Suprapubic skin (tissue), 4 donors: ENCODE results near the gene NACA2. TPM values are rescaled to one million over a fixed set of nuclear protein-coding genes. Genes with fewer than 3 reads are reported as not detected.

Experiments used
- DNase-seq, 2 donors: peaks; one replicate each; pipeline ENCODE4 v3.0.0-alpha.2; 2019; ENCODE audit warnings: low spot score in 2 of 2
- H3K27ac ChIP-seq: fragments of 200-600 bp; sonication (generic); one replicate; pipeline ENCODE4 v1.5.1; 2019
- H3K27me3 ChIP-seq: fragments of 200-600 bp; sonication (generic); one replicate; pipeline ENCODE4 v1.5.1; 2019
- H3K36me3 ChIP-seq: fragments of 200-600 bp; sonication (generic); one replicate; pipeline ENCODE4 v1.5.1; 2019
- H3K4me1 ChIP-seq: fragments of 200-600 bp; sonication (generic); one replicate; pipeline ENCODE4 v1.5.1; 2019
- H3K4me3 ChIP-seq: fragments of 200-600 bp; sonication (generic); one replicate; pipeline ENCODE4 v1.5.1; 2019; ENCODE audit warnings: mild to moderate bottlenecking
- H3K9me3 ChIP-seq: fragments of 200-600 bp; sonication (generic); one replicate; pipeline ENCODE4 v1.5.1; 2019
- EP300 ChIP-seq: sonication (generic); formaldehyde crosslinking; IDR thresholded peaks from one replicate; pipeline ENCODE4 v1.6.1; 2017; ENCODE audit warnings: antibody characterized with exemption
- POLR2A ChIP-seq, 2 donors: fragments of 450-650 bp; IDR thresholded peaks; one replicate each; pipeline ENCODE4 v1.6.1; 2017; ENCODE audit warnings: antibody characterized with exemption in 2 of 2, mild to moderate bottlenecking in 2 of 2, moderate library complexity in 2 of 2
- POLR2AphosphoS5 ChIP-seq, 3 donors: sonication (generic); formaldehyde crosslinking; IDR thresholded peaks; one replicate each; pipeline ENCODE4 v1.6.1; 2017; ENCODE audit warnings: antibody characterized with exemption in 3 of 3
- WGBS: methylation state at CpG from one replicate; pipeline ENCODE4 v1.1.5; 2018; 5-methylcytosine and 5-hydroxymethylcytosine counted together
- total RNA-seq, 4 donors: library from RNA; depleted of rRNA; stranded (reverse); fragments of >200 nt; gene quantifications; one replicate each; pipeline ENCODE4 v1.1.0, GENCODE V29; 2016
- TF ChIP-seq, protein P1 (sequence below), 2 donors: fragments of 200-600 bp in 1 of 2; fragments of 450-650 bp in 1 of 2; sonication (generic) in 1 of 2; IDR thresholded peaks; one replicate each; pipeline ENCODE4 v1.5.1; 2016 to 2019; ENCODE audit warnings: antibody characterized with exemption in 2 of 2, mild to moderate bottlenecking in 1 of 2, moderate library complexity in 1 of 2

NACA2 gene
- total RNA-seq, 4 donors from 2014 or later: not detected

DNA sequence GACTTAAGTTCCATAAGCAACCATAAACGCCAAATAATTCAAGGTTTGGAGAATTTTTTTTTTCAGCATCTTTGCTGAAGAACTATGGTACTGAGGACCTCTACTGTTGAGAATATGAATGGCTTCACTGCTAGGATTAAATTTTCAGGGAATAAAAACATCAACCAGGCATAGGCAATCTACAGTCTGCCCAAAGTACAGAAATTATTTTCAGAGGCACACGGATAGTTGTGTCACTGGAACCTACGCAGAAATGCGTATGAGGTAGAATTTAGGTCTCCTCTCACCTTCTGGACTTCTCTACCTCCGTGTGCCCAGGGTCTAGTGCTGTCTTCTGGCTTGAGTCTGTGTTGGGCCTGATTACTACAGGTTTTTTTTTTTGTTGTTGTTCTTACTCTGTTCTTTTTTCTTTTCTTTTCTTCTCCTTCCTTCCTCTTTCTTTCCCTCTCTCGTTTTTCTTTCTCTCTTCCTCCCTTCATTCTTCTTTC is 39.7 kb downstream of the NACA2 start:
- 17% methylated on average over 6 of the region's 6 CpGs for WGBS
- TF ChIP-seq EP300: no peak
- TF ChIP-seq, protein P1, sequence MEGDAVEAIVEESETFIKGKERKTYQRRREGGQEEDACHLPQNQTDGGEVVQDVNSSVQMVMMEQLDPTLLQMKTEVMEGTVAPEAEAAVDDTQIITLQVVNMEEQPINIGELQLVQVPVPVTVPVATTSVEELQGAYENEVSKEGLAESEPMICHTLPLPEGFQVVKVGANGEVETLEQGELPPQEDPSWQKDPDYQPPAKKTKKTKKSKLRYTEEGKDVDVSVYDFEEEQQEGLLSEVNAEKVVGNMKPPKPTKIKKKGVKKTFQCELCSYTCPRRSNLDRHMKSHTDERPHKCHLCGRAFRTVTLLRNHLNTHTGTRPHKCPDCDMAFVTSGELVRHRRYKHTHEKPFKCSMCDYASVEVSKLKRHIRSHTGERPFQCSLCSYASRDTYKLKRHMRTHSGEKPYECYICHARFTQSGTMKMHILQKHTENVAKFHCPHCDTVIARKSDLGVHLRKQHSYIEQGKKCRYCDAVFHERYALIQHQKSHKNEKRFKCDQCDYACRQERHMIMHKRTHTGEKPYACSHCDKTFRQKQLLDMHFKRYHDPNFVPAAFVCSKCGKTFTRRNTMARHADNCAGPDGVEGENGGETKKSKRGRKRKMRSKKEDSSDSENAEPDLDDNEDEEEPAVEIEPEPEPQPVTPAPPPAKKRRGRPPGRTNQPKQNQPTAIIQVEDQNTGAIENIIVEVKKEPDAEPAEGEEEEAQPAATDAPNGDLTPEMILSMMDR (IDR thresholded peaks at IDR 0.05): peak; percentile 43 to 49
- no peak overlapping the region for H3K4me3 ChIP-seq
- no peaks in the 10 kb centered on the region for H3K4me1 ChIP-seq
- H3K27me3 ChIP-seq: peaks cover 25% of the 10 kb centered on the region
- H3K9me3 ChIP-seq: no peaks in the 10 kb centered on the region
- no peak for DNase-seq
- no peak overlapping the region for H3K27ac ChIP-seq
- no peaks in the 10 kb centered on the region for H3K36me3 ChIP-seq

DNA sequence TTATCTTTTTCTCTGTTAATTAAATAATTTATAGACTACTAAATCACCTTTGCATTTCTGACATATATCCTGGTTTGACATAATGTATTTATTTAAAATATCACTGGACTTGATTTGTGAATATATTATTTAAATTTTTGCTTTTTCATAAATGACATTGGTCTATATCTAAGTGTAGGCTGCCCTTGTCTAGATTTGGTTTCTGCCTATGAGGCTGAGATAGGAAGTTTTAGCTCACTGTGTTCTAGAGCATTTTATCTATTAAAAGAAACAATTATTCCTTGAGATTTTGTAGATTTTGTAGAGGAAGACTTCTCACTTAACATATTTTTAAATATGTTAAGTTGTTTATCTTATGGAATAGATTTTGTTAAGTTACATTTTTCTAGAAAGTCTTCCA is 43.9 kb downstream of the NACA2 start:
- TF ChIP-seq, protein P1 (IDR thresholded peaks at IDR 0.05): no peak
- TF ChIP-seq POLR2AphosphoS5 (IDR thresholded peaks at IDR 0.05) (no peak), POLR2A (IDR thresholded peaks at IDR 0.05) (no peak), EP300 (no peak)
- Histone ChIP-seq H3K4me1 (no peaks in the 10 kb centered on the region), H3K4me3 (no peak overlapping the region), H3K27me3 (peaks cover 10% of the 10 kb centered on the region), H3K27ac (no peak overlapping the region), H3K36me3 (no peaks in the 10 kb centered on the region), H3K9me3 (no peaks in the 10 kb centered on the region)
- DNase-seq: no peak

DNA sequence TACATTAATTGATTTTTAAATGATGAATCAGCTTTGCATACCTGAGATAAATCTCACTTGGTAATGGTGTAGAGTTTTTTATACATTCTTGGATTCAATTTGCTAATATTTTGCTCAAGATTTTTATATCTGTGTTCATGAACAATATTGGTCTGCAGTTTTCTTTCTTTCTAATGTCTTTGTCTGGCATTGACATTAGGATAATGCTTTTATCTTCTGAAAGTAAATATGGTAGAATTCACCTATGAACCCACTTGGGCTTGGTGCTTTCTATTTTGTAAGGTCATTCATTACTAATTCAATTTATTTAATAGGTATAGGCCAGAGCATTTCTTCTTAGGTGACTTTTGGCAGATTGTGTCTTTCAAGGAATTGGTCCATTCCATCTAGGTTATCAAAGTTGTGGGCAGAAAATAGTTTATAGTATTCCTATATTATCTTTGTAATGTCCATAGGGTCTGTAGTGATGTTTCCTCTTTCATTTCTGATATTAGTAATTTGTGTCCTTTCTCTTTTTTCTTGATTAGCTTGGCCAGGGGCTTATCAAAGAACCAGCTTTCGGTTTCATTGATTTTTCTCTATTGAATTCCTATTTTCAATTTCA is 45.6 kb downstream of the NACA2 start:
- Histone ChIP-seq H3K4me1 (no peaks in the 10 kb centered on the region), H3K36me3 (no peaks in the 10 kb centered on the region), H3K27me3 (peaks cover 10% of the 10 kb centered on the region), H3K4me3 (no peak overlapping the region), H3K9me3 (no peaks in the 10 kb centered on the region), H3K27ac (no peak overlapping the region)
- WGBS: 91% methylated on average over 1 of the region's 1 CpG
- DNase-seq: no peak
- TF ChIP-seq EP300: no peak
- TF ChIP-seq, protein P1 (IDR thresholded peaks at IDR 0.05): no peak
- no peak for TF ChIP-seq POLR2A (IDR thresholded peaks at IDR 0.05)
- TF ChIP-seq POLR2AphosphoS5 (IDR thresholded peaks at IDR 0.05): no peak

DNA sequence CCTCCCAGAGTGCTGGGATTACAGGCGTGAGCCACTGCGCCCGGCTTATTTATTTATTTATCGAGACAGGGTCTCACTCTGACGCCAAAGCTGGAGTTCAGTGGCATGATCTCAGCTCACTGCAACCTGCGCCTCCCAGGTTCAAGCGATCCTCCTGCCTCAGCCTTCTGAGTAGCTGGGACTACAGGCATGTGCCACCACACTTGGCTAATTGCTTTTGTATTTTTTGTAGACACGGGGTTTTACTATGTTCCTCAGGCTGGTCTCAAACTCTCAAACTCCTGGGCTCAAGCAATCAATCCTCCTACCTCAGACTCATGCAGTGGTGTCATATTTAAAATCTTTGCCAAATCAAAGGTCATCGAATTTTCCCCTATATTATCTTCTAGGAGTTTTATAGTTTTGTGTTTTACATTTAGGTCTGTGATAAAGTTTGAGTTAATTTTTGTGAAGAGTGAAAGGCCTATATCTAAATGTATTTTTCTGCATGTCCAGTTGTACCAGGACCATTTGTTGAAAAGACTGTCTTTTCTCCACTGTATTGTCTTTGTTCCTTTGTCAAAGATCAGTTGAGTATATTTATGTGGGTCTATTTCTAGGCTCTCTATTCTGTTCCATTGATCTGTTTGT is 47.1 kb downstream of the NACA2 start:
- H3K27ac ChIP-seq: no peak overlapping the region
- TF ChIP-seq EP300 (no peak), POLR2A (IDR thresholded peaks at IDR 0.05) (no peak), POLR2AphosphoS5 (IDR thresholded peaks at IDR 0.05) (no peak)
- TF ChIP-seq, protein P1 (IDR thresholded peaks at IDR 0.05): no peak
- no peaks in the 10 kb centered on the region for H3K9me3 ChIP-seq
- H3K27me3 ChIP-seq: peaks cover 8% of the 10 kb centered on the region
- H3K4me1 ChIP-seq: no peaks in the 10 kb centered on the region
- 83% methylated on average over 9 of the region's 9 CpGs for WGBS
- DNase-seq: no peak
- no peak overlapping the region for H3K4me3 ChIP-seq
- no peaks in the 10 kb centered on the region for H3K36me3 ChIP-seq

DNA sequence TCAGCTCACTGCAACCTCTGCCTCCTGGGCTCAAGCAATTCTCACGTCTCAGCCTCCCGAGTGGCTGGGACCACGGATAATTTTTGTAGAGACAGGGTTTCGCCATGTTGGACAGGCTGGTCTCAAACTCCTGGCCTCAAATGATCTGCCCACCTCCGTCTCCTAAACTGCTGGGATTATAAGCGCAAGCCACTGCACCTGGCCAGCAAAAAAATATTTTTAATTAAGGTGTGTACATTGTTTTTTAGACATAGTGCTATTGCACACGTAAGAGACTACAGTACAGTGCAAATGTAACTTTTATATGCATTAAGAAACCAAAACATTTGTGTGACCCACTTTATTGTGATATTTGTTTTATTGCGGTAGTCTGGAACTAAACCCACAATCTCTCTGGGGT is 49.0 kb downstream of the NACA2 start:
- H3K4me1 ChIP-seq: no peaks in the 10 kb centered on the region
- H3K36me3 ChIP-seq: no peaks in the 10 kb centered on the region
- no peak overlapping the region for H3K27ac ChIP-seq
- H3K9me3 ChIP-seq: no peaks in the 10 kb centered on the region
- no peak for DNase-seq
- no peaks in the 10 kb centered on the region for H3K27me3 ChIP-seq
- H3K4me3 ChIP-seq: no peak overlapping the region
- 91% methylated on average over 8 of the region's 8 CpGs for WGBS
- TF ChIP-seq, protein P1 (IDR thresholded peaks at IDR 0.05): no peak
- no peak for TF ChIP-seq EP300
- no peak for TF ChIP-seq POLR2A (IDR thresholded peaks at IDR 0.05)
- TF ChIP-seq POLR2AphosphoS5 (IDR thresholded peaks at IDR 0.05): no peak
